ENCODE data around the gene TAS1R2.

TAS1R2 gene

GRCh38 chr1:18859560-18859959 lies at the start of gene TAS1R2:
TSS of gene TAS1R2 (minus strand) at chr1:18859660. CDS start at chr1:18859660, 0 bp downstream.
- Histone ChIP-seq H3K9ac (ENCODE audit: low read length) (no peak within 1 kb of the TSS), H3K36me3 (ENCODE audit: insufficient read depth, low read length) (no peaks in the 10 kb centered on the region), H3K27ac (ENCODE audit: low read depth, low read length) (no peak within 1 kb of the TSS), H3K9me3 (ENCODE audit: low read length) (no peaks in the 10 kb centered on the region), H3K27me3 (ENCODE audit: control insufficient read depth in 1 of 2, insufficient read depth in 2 of 2, low read length in 2 of 2) (no peaks in the 10 kb centered on the region), H3K4me3 (ENCODE audit: low read depth in 1 of 2, low read length in 2 of 2) (no peak within 1 kb of the TSS), H3K4me1 (ENCODE audit: insufficient read depth, low read length) (no peaks in the 10 kb centered on the region)

- Histone ChIP-seq H3K9ac (ENCODE audit: low read length) (peak overlapping the region; percentile 38), H3K9me3 (ENCODE audit: low read length) (no peaks in the 10 kb centered on the region), H3K27ac (ENCODE audit: low read depth, low read length) (peak overlapping the region; percentile 51), H3K36me3 (ENCODE audit: insufficient read depth, low read length) (peaks cover 50% of the 10 kb centered on the region), H3K4me1 (ENCODE audit: insufficient read depth, low read length) (peaks cover 28% of the 10 kb centered on the region), H3K4me3 (ENCODE audit: low read depth in 1 of 2, low read length in 2 of 2) (no peak overlapping the region), H3K27me3 (ENCODE audit: control insufficient read depth in 1 of 2, insufficient read depth in 2 of 2, low read length in 2 of 2) (no peaks in the 10 kb centered on the region)
Observed at GRCh38 chr1:18907917-18908845, 48.7 kb upstream of the TAS1R2 start.

GRCh38 chr1:18907021-18907916 lies 47.8 kb upstream of the TAS1R2 start:
- Histone ChIP-seq H3K4me3 (ENCODE audit: low read depth in 1 of 2, low read length in 2 of 2) (peak overlapping the region in 1 of 2 donors; percentile 32), H3K27me3 (ENCODE audit: control insufficient read depth in 1 of 2, insufficient read depth in 2 of 2, low read length in 2 of 2) (no peaks in the 10 kb centered on the region), H3K27ac (ENCODE audit: low read depth, low read length) (peak overlapping the region; percentile 51), H3K9ac (ENCODE audit: low read length) (peak overlapping the region; percentile 38), H3K9me3 (ENCODE audit: low read length) (no peaks in the 10 kb centered on the region), H3K4me1 (ENCODE audit: insufficient read depth, low read length) (peaks cover 26% of the 10 kb centered on the region), H3K36me3 (ENCODE audit: insufficient read depth, low read length) (peaks cover 50% of the 10 kb centered on the region)

GRCh38 chr1:18903291-18903756 lies 43.9 kb upstream of the TAS1R2 start:
- no peaks in the 10 kb centered on the region for H3K9me3 ChIP-seq (ENCODE audit: low read length)
- H3K4me1 ChIP-seq (ENCODE audit: insufficient read depth, low read length), result peaks cover 29% of the 10 kb centered on the region
- peak overlapping the region; percentile 79 for H3K27ac ChIP-seq (ENCODE audit: low read depth, low read length)
- H3K27me3 ChIP-seq (ENCODE audit: control insufficient read depth in 1 of 2, insufficient read depth in 2 of 2, low read length in 2 of 2), result no peaks in the 10 kb centered on the region
- H3K36me3 ChIP-seq (ENCODE audit: insufficient read depth, low read length), result peaks cover 22% of the 10 kb centered on the region
- H3K4me3 ChIP-seq (ENCODE audit: low read depth in 1 of 2, low read length in 2 of 2), result peak overlapping the region; percentile 57 to 73
- H3K9ac ChIP-seq (ENCODE audit: low read length), result no peak overlapping the region

- no peaks in the 10 kb centered on the region for H3K27me3 ChIP-seq (ENCODE audit: control insufficient read depth in 1 of 2, insufficient read depth in 2 of 2, low read length in 2 of 2)
- peak within 1 kb of the TSS; percentile 57 to 73 for H3K4me3 ChIP-seq (ENCODE audit: low read depth in 1 of 2, low read length in 2 of 2)
- no peaks in the 10 kb centered on the region for H3K9me3 ChIP-seq (ENCODE audit: low read length)
- peak within 1 kb of the TSS; percentile 79 for H3K27ac ChIP-seq (ENCODE audit: low read depth, low read length)
- H3K36me3 ChIP-seq (ENCODE audit: insufficient read depth, low read length), result peaks cover 15% of the 10 kb centered on the region
- H3K4me1 ChIP-seq (ENCODE audit: insufficient read depth, low read length), result peaks cover 23% of the 10 kb centered on the region
- peak within 1 kb of the TSS; percentile 41 for H3K9ac ChIP-seq (ENCODE audit: low read length)
Observed at GRCh38 chr1:18902523-18903290, 43.2 kb upstream of the TAS1R2 start, which contains the start of gene ALDH4A1. TSS of gene ALDH4A1 (minus strand) at chr1:18902555. CDS start at chr1:18902523, 32 bp downstream.

- Histone ChIP-seq H3K9ac (ENCODE audit: low read length) (peak overlapping the region; percentile 41), H3K27ac (ENCODE audit: low read depth, low read length) (peak overlapping the region; percentile 79), H3K9me3 (ENCODE audit: low read length) (no peaks in the 10 kb centered on the region), H3K36me3 (ENCODE audit: insufficient read depth, low read length) (peaks cover 13% of the 10 kb centered on the region), H3K4me1 (ENCODE audit: insufficient read depth, low read length) (peaks cover 17% of the 10 kb centered on the region), H3K27me3 (ENCODE audit: control insufficient read depth in 1 of 2, insufficient read depth in 2 of 2, low read length in 2 of 2) (no peaks in the 10 kb centered on the region), H3K4me3 (ENCODE audit: low read depth in 1 of 2, low read length in 2 of 2) (peak overlapping the region; percentile 57 to 73)
Observed at GRCh38 chr1:18901952-18902522, 42.6 kb upstream of the TAS1R2 start.

- no peak overlapping the region for H3K27ac ChIP-seq (ENCODE audit: low read depth, low read length)
- H3K4me1 ChIP-seq (ENCODE audit: insufficient read depth, low read length), result peaks cover 12% of the 10 kb centered on the region
- H3K9me3 ChIP-seq (ENCODE audit: low read length), result no peaks in the 10 kb centered on the region
- H3K36me3 ChIP-seq (ENCODE audit: insufficient read depth, low read length), result peaks cover 9% of the 10 kb centered on the region
- peak overlapping the region; percentile 57 to 73 for H3K4me3 ChIP-seq (ENCODE audit: low read depth in 1 of 2, low read length in 2 of 2)
- H3K27me3 ChIP-seq (ENCODE audit: control insufficient read depth in 1 of 2, insufficient read depth in 2 of 2, low read length in 2 of 2), result no peaks in the 10 kb centered on the region
- H3K9ac ChIP-seq (ENCODE audit: low read length), result peak overlapping the region; percentile 41
Observed at GRCh38 chr1:18901147-18901951, 41.9 kb upstream of the TAS1R2 start.

GRCh38 chr1:18900303-18900841 lies 40.9 kb upstream of the TAS1R2 start:
- Histone ChIP-seq H3K9ac (ENCODE audit: low read length) (no peak overlapping the region), H3K4me3 (ENCODE audit: low read depth in 1 of 2, low read length in 2 of 2) (no peak overlapping the region)

GRCh38 chr1:18899363-18900049 lies 40.0 kb upstream of the TAS1R2 start:
- Histone ChIP-seq H3K4me3 (ENCODE audit: low read depth in 1 of 2, low read length in 2 of 2) (no peak overlapping the region), H3K9ac (ENCODE audit: low read length) (no peak overlapping the region), H3K4me1 (ENCODE audit: insufficient read depth, low read length) (peaks cover 12% of the 10 kb centered on the region), H3K36me3 (ENCODE audit: insufficient read depth, low read length) (no peaks in the 10 kb centered on the region), H3K9me3 (ENCODE audit: low read length) (no peaks in the 10 kb centered on the region), H3K27me3 (ENCODE audit: control insufficient read depth in 1 of 2, insufficient read depth in 2 of 2, low read length in 2 of 2) (no peaks in the 10 kb centered on the region), H3K27ac (ENCODE audit: low read depth, low read length) (no peak overlapping the region)

More at GRCh38 chr1:18900303-18900841, 40.9 kb upstream of the TAS1R2 start:
- Histone ChIP-seq H3K4me1 (ENCODE audit: insufficient read depth, low read length) (peaks cover 12% of the 10 kb centered on the region), H3K27ac (ENCODE audit: low read depth, low read length) (no peak overlapping the region), H3K36me3 (ENCODE audit: insufficient read depth, low read length) (peaks cover under 1% of the 10 kb centered on the region), H3K9me3 (ENCODE audit: low read length) (no peaks in the 10 kb centered on the region), H3K27me3 (ENCODE audit: control insufficient read depth in 1 of 2, insufficient read depth in 2 of 2, low read length in 2 of 2) (no peaks in the 10 kb centered on the region)
